HL-60 (cell line): ENCODE results near the gene POU2AF3.

Experiments
- CTCF ChIP-seq: IDR thresholded peaks from one replicate; pipeline ENCODE4 v1.5.1; 2011; ENCODE audit warnings: low read length, control low read depth, inconsistent platforms; ENCODE audit not compliant: insufficient read depth
- GABPA ChIP-seq: IDR thresholded peaks from 2 replicates; pipeline ENCODE4 v1.6.1; 2012; ENCODE audit warnings: low read depth
- POLR2AphosphoS5 ChIP-seq: IDR thresholded peaks from 2 replicates; pipeline ENCODE4 v1.6.1; 2012; ENCODE audit warnings: low read depth
- SPI1 ChIP-seq: IDR thresholded peaks from 2 replicates; pipeline ENCODE4 v1.6.1; 2012; ENCODE audit warnings: low read depth, mild to moderate bottlenecking, borderline replicate concordance
- TF ChIP-seq, protein P1 (sequence below): IDR thresholded peaks from 2 replicates; pipeline ENCODE4 v1.6.1; 2012; ENCODE audit warnings: low read depth; ENCODE audit not compliant: insufficient replicate concordance

- no peak for TF ChIP-seq CTCF
- TF ChIP-seq POLR2AphosphoS5: no peak
- TF ChIP-seq, protein P1, sequence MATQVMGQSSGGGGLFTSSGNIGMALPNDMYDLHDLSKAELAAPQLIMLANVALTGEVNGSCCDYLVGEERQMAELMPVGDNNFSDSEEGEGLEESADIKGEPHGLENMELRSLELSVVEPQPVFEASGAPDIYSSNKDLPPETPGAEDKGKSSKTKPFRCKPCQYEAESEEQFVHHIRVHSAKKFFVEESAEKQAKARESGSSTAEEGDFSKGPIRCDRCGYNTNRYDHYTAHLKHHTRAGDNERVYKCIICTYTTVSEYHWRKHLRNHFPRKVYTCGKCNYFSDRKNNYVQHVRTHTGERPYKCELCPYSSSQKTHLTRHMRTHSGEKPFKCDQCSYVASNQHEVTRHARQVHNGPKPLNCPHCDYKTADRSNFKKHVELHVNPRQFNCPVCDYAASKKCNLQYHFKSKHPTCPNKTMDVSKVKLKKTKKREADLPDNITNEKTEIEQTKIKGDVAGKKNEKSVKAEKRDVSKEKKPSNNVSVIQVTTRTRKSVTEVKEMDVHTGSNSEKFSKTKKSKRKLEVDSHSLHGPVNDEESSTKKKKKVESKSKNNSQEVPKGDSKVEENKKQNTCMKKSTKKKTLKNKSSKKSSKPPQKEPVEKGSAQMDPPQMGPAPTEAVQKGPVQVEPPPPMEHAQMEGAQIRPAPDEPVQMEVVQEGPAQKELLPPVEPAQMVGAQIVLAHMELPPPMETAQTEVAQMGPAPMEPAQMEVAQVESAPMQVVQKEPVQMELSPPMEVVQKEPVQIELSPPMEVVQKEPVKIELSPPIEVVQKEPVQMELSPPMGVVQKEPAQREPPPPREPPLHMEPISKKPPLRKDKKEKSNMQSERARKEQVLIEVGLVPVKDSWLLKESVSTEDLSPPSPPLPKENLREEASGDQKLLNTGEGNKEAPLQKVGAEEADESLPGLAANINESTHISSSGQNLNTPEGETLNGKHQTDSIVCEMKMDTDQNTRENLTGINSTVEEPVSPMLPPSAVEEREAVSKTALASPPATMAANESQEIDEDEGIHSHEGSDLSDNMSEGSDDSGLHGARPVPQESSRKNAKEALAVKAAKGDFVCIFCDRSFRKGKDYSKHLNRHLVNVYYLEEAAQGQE: no peak
- no peak for TF ChIP-seq GABPA
- TF ChIP-seq SPI1: no peak
Measured at GRCh38 chr11:111344032-111344431, 45.7 kb downstream of the POU2AF3 start.
